Right lobe of liver (tissue), 6 donors: Measurements from ENCODE around the gene TMEM53. TPM values are rescaled to one million over a fixed set of nuclear protein-coding genes. Genes with fewer than 3 reads are reported as not detected.

Experiments
- ATAC-seq, 4 donors: fragments of 200-7000 bp; cut with Tn5 transposase; one replicate each; pipeline ENCODE4 v1.9.1; 2020; ENCODE audit warnings: mild to moderate bottlenecking in 4 of 4, moderate library complexity in 4 of 4
- DNase-seq, 3 donors: peaks; one replicate each; pipeline ENCODE4 v3.0.0-alpha.2; 2020
- H3K27ac ChIP-seq, 3 donors: fragments of 200-600 bp; one replicate each; pipeline ENCODE4 v1.8.0; 2022
- H3K27me3 ChIP-seq, 2 donors: fragments of 200-600 bp; one replicate each; pipeline ENCODE4 v1.8.0; 2022
- H3K36me3 ChIP-seq, 4 donors: fragments of 200-600 bp; sonication (generic) in 1 of 4; one replicate each; pipeline versions ENCODE4 v1.5.1 to v1.8.0; 2017 to 2022; ENCODE audit warnings: control low read depth in 1 of 4
- H3K4me1 ChIP-seq, 4 donors: fragments of 200-600 bp; sonication (generic) in 1 of 4; one replicate each; pipeline versions ENCODE4 v1.5.1 to v1.8.0; 2017 to 2022; ENCODE audit warnings: control low read depth in 1 of 4
- H3K4me3 ChIP-seq, 3 donors: fragments of 200-600 bp; one replicate each; pipeline ENCODE4 v1.8.0; 2022
- H3K9me3 ChIP-seq, 4 donors: fragments of 200-600 bp; sonication (generic) in 1 of 4; one replicate each; pipeline versions ENCODE4 v1.5.1 to v1.8.0; 2017 to 2022; ENCODE audit warnings: control low read depth in 1 of 4
- CTCF ChIP-seq, 4 donors: fragments of 200-600 bp in 3 of 4; fragments of 450-650 bp in 1 of 4; IDR thresholded peaks; one replicate each; pipeline versions ENCODE4 v1.5.1 to v1.8.0; 2016 to 2022; ENCODE audit warnings: antibody characterized with exemption in 4 of 4, mild to moderate bottlenecking in 2 of 4
- POLR2A ChIP-seq: fragments of 450-650 bp; IDR thresholded peaks from one replicate; pipeline ENCODE4 v1.6.1; 2017; ENCODE audit warnings: antibody characterized with exemption, mild to moderate bottlenecking
- WGBS: methylation state at CpG from one replicate; pipeline ENCODE4 v1.1.6; 2018; ENCODE audit warnings: low coverage, low lambda C conversion rate; ENCODE audit not compliant: insufficient coverage; ENCODE audit errors: missing lambda C conversion rate; 5-methylcytosine and 5-hydroxymethylcytosine counted together
- intact Hi-C, 2 donors: fragments of 100-400 bp; cut with DNase I; formaldehyde crosslinking; loops; one replicate each; pipeline versions ENCODE4 v1.11.2 to v1.14.1; 2022
- total RNA-seq, 6 experiments: library from RNA; depleted of rRNA in 2 of 6; stranded (reverse); fragments of >200 nt in 2 of 6; fragmentation: NEBNext Ultra II Directional in 3 of 6; extraction: Animal tissue kit (Norgen Biotek cat#: 25700) in 3 of 6; gene quantifications; one replicate each; pipeline versions ENCODE4 v1.1.0 to v1.2.4, GENCODE V29; 2016 to 2023
- donor health status: DM: no; HTN: yes; CAD: no.
- donor health status: DM: no; HTN: no; CAD: no.
- donor health status: DM: no; HTN: no; CAD: no.
- donor health status: DM: no; HTN: yes; CAD: no.
- donor health status: DM: no; HTN: yes; CAD: no.

TMEM53 gene
- total RNA-seq, 6 experiments from 2014 or later = 15.8 to 31.0 (median 24.5) TPM

GRCh38 chr1:44620072-44620471, 54.2 kb downstream of the TMEM53 start:
- Histone ChIP-seq H3K4me3 (no peak overlapping the region), H3K9me3 (no peaks in the 10 kb centered on the region), H3K36me3 (no peaks in the 10 kb centered on the region), H3K27me3 (no peaks in the 10 kb centered on the region), H3K27ac (no peak overlapping the region), H3K4me1 (peaks cover 0 to 7% (median 0%) of the 10 kb centered on the region in 4 donors)
- intact Hi-C loops = no loop called here
- DNase-seq = no peak
- WGBS = 83% methylated on average over 3 of the region's 3 CpGs
- ATAC-seq = no peak
- TF ChIP-seq CTCF (IDR thresholded peaks at IDR 0.05) (no peak), POLR2A (no peak)

DNA sequence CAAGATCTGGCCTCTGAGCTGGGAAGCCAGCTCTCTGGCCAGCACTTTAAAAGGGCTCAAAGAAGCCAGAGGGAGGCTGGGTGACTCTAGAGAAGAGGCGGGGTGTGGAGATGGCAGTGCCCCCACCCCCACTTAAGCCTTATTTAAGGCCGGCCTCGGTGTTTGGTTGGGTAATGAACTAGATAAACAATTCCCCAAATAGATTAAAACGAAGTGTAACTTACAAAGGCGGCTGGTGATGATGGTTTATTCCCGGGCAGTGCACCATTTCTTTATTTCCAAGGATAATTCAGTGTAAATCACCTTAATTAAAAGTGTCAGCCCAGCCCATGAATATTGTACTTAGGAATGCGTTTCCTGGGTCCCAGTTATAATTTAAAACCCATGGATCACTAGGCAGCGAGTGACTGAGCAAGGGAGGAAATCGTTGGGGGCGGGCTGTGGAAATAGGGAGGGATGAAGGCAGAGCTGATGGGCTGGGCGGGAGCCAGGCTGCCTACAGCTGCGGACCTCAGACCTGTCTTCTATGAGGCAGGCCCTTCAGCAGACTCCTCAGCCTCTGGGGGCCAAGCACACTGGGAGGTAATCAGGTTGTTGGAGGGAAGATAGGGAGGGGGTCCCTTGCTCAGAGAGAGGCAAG, 54.9 kb downstream of the TMEM53 start:
- H3K36me3 ChIP-seq = no peaks in the 10 kb centered on the region
- no peak overlapping the region for H3K4me3 ChIP-seq
- intact Hi-C loops = no loop called here
- TF ChIP-seq POLR2A (no peak), CTCF (IDR thresholded peaks at IDR 0.05) (no peak)
- DNase-seq (no peak), ATAC-seq (no peak)
- WGBS = 71% methylated on average over 11 of the region's 12 CpGs
- peaks cover 0 to 7% (median 0%) of the 10 kb centered on the region in 4 donors for H3K4me1 ChIP-seq
- H3K9me3 ChIP-seq = no peaks in the 10 kb centered on the region
- no peak overlapping the region for H3K27ac ChIP-seq
- no peaks in the 10 kb centered on the region for H3K27me3 ChIP-seq

- H3K27me3 ChIP-seq = no peaks in the 10 kb centered on the region
- H3K4me3 ChIP-seq = no peak overlapping the region
- H3K4me1 ChIP-seq = peaks cover 0 to 7% (median 0%) of the 10 kb centered on the region in 4 donors
- H3K9me3 ChIP-seq = no peaks in the 10 kb centered on the region
- DNase-seq (no peak), ATAC-seq (no peak)
- intact Hi-C loops = no loop called here
- WGBS = no CpG with 5 or more reads among the region's 1 CpG
- TF ChIP-seq POLR2A (no peak), CTCF (IDR thresholded peaks at IDR 0.05) (no peak)
- no peaks in the 10 kb centered on the region for H3K36me3 ChIP-seq
- no peak overlapping the region for H3K27ac ChIP-seq
These were observed 56.6 kb downstream of the TMEM53 start for GRCh38 chr1:44617703-44618029.

DNA sequence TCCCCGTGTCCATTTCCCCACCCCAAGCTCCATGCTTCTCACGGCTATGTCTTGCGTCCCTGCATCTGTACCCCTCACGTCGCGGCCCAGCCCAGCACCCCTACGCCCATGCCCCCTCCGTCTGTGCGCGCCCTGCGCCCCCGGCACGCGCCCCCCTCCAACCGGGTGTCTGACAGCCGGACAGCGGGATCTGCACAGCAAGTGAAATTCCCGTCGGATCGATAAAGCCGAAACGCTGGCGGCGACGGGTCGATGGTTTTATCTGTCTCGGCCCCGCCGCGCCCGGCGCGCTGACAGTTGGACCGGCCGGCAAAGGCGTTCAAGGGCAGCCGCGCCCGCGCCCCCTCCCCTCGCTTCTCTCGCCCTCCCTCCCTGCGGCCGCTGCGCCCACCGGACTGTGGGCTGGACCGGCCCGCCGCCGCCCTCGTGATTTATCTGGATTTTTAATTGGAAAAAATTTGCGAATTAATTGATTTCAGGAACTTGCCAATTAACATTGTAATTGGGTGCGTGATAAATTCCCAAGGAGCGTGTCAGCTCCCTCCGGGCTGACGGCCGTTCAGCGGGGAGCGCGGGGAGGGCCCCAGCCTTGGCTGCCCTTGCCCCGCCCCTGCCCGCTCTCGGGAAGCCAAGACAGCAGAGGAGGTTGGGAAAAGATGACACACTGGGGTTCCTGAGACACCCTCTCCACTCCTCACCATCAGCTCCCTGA, 57.1 kb downstream of the TMEM53 start:
- DNase-seq (peak; percentile 60 to 67 (median 60)), ATAC-seq (peak; percentile 57 to 82 (median 73))
- Histone ChIP-seq H3K27me3 (no peaks in the 10 kb centered on the region), H3K36me3 (no peaks in the 10 kb centered on the region), H3K4me3 (peak overlapping the region in 2 of 3 donors; percentile 9 to 14), H3K4me1 (peaks cover 0 to 7% (median 0%) of the 10 kb centered on the region in 4 donors), H3K27ac (no peak overlapping the region), H3K9me3 (no peaks in the 10 kb centered on the region)
- TF ChIP-seq POLR2A = no peak
- no peak for TF ChIP-seq CTCF (IDR thresholded peaks at IDR 0.05)
- 7% methylated on average over 26 of the region's 63 CpGs for WGBS
- intact Hi-C loops = no loop called here
